AG10803 (cell line): ENCODE results near the gene NIN.

Experiments used
- DNase-seq: peaks from one replicate; pipeline ENCODE4 v3.0.0; 2010; ENCODE audit warnings: low read depth
- H3K4me3 ChIP-seq: 2 replicates; pipeline ENCODE4 v1.5.1; 2011; ENCODE audit warnings: mild to moderate bottlenecking, low read length, control low read depth
- CTCF ChIP-seq: conservative IDR thresholded peaks from 2 replicates; pipeline ENCODE4 v1.5.1; 2011; ENCODE audit warnings: mild to moderate bottlenecking, low read length, control low read depth, inconsistent platforms

Gene NIN

GRCh38 chr14:50670196-50670865 is 160.6 kb downstream of the NIN start:
- no peak for TF ChIP-seq CTCF
- DNase-seq = no peak
- no peak overlapping the region for H3K4me3 ChIP-seq
